ENCODE data around the gene PROM1.

PROM1 gene

GRCh38 chr4:15934259-15934658 is 149.6 kb downstream of the PROM1 start:
- H3K9me3 ChIP-seq (ENCODE audit: insufficient read depth, low read length): no peaks in the 10 kb centered on the region; the same call in 1 of the 2 replicates
- H3K9me2 ChIP-seq (replicated peaks; ENCODE audit: insufficient read depth, low read length): no peaks in the 10 kb centered on the region; the same call in 1 of the 2 replicates
- no peak overlapping the region for H3K4me2 ChIP-seq (ENCODE audit: low read depth, low read length, poor library complexity, severe bottlenecking)
- no peak overlapping the region for H2AFZ ChIP-seq (ENCODE audit: low read depth, low read length, severe bottlenecking)
- no peak overlapping the region for H3K4me3 ChIP-seq (ENCODE audit: insufficient read depth, low read length, poor library complexity, severe bottlenecking)
- no peaks in the 10 kb centered on the region for H3F3A ChIP-seq (ENCODE audit: insufficient read depth)
- H3K27me3 ChIP-seq (ENCODE audit: low read length): no peaks in the 10 kb centered on the region
- H4K20me1 ChIP-seq (ENCODE audit: low read depth, low read length): no peaks in the 10 kb centered on the region
- H3K79me2 ChIP-seq (ENCODE audit: insufficient read depth, low read length): no peaks in the 10 kb centered on the region
- H3K36me3 ChIP-seq (ENCODE audit: low read length): no peaks in the 10 kb centered on the region
- no peak for TF ChIP-seq CTCF (IDR thresholded peaks at IDR 0.05; ENCODE audit: insufficient read depth, low read length, poor library complexity, severe bottlenecking)
- no peak for TF ChIP-seq EZH2phosphoT487 (conservative IDR thresholded peaks at IDR 0.05; ENCODE audit: low read length)
- H3K27ac ChIP-seq (ENCODE audit: low read depth, low read length): no peak overlapping the region
- H3K9ac ChIP-seq (ENCODE audit: low read length): no peak overlapping the region

DNA sequence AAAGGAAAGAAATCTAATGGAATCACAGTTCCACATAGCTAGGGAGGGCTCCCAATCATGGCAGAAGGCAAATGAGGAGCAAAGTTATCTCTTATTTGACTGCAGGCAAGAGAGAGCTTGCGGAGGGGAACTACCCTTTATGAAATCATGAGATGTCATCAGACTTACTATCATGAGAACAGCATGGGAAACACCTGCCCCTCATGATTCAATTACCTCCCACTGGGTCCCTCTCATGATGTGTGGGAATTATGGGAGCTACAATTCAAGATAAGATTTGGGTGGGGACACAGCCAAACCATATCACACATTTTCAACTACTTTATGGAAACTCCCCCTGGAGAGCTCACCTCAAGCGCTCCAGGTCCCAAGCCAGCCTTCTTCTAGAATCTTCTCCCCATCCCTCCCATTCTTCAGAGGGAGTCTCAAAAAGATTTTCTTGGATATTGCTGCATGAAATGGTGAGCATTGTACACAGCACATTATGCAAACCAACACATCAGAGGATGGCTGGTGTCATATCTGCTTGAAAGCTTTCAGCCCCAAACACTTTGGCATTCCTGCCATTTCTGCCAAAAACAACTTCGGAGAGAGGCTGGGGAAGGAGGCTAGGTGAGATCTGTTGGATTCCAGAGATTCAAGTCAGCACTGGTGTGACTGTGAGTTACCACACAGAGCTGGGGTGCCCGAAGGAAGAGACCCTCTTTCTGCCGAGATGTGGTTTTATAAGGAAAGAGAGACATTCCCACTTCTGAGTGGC is 152.2 kb downstream of the PROM1 start:
- Histone ChIP-seq H3K79me2 (ENCODE audit: insufficient read depth, low read length) (no peaks in the 10 kb centered on the region), H3K27me3 (ENCODE audit: low read length) (no peaks in the 10 kb centered on the region), H3K4me2 (ENCODE audit: low read depth, low read length, poor library complexity, severe bottlenecking) (no peak overlapping the region), H3K36me3 (ENCODE audit: low read length) (no peaks in the 10 kb centered on the region), H3K9me3 (ENCODE audit: insufficient read depth, low read length) (no peaks in the 10 kb centered on the region; the same call in 1 of the 2 replicates), H3K27ac (ENCODE audit: low read depth, low read length) (no peak overlapping the region), H3K9ac (ENCODE audit: low read length) (no peak overlapping the region), H3F3A (ENCODE audit: insufficient read depth) (no peaks in the 10 kb centered on the region), H3K9me2 (replicated peaks; ENCODE audit: insufficient read depth, low read length) (no peaks in the 10 kb centered on the region; the same call in 1 of the 2 replicates), H2AFZ (ENCODE audit: low read depth, low read length, severe bottlenecking) (no peak overlapping the region), H4K20me1 (ENCODE audit: low read depth, low read length) (no peaks in the 10 kb centered on the region), H3K4me3 (ENCODE audit: insufficient read depth, low read length, poor library complexity, severe bottlenecking) (no peak overlapping the region)
- TF ChIP-seq CTCF (IDR thresholded peaks at IDR 0.05; ENCODE audit: insufficient read depth, low read length, poor library complexity, severe bottlenecking) (no peak), EZH2phosphoT487 (conservative IDR thresholded peaks at IDR 0.05; ENCODE audit: low read length) (no peak)

GRCh38 chr4:15930314-15930713 is 153.5 kb downstream of the PROM1 start:
- Histone ChIP-seq H3K79me2 (ENCODE audit: insufficient read depth, low read length) (no peaks in the 10 kb centered on the region), H3K4me2 (ENCODE audit: low read depth, low read length, poor library complexity, severe bottlenecking) (no peak overlapping the region), H3K9ac (ENCODE audit: low read length) (no peak overlapping the region), H3F3A (ENCODE audit: insufficient read depth) (no peaks in the 10 kb centered on the region), H3K36me3 (ENCODE audit: low read length) (no peaks in the 10 kb centered on the region), H3K27me3 (ENCODE audit: low read length) (no peaks in the 10 kb centered on the region), H2AFZ (ENCODE audit: low read depth, low read length, severe bottlenecking) (no peak overlapping the region), H3K27ac (ENCODE audit: low read depth, low read length) (no peak overlapping the region), H3K9me2 (replicated peaks; ENCODE audit: insufficient read depth, low read length) (no peaks in the 10 kb centered on the region; the same call in 1 of the 2 replicates), H3K9me3 (ENCODE audit: insufficient read depth, low read length) (no peaks in the 10 kb centered on the region; the same call in 1 of the 2 replicates), H3K4me3 (ENCODE audit: insufficient read depth, low read length, poor library complexity, severe bottlenecking) (no peak overlapping the region), H4K20me1 (ENCODE audit: low read depth, low read length) (no peaks in the 10 kb centered on the region)
- TF ChIP-seq EZH2phosphoT487 (conservative IDR thresholded peaks at IDR 0.05; ENCODE audit: low read length): no peak
- no peak for TF ChIP-seq CTCF (IDR thresholded peaks at IDR 0.05; ENCODE audit: insufficient read depth, low read length, poor library complexity, severe bottlenecking)
